Chondrocyte (in vitro differentiated cells): Measurements from ENCODE around the gene CCL16. TPM values are rescaled to one million over a fixed set of nuclear protein-coding genes. Genes with fewer than 3 reads are reported as not detected.

Experiments
- DNase-seq: peaks from one replicate; pipeline ENCODE4 v3.0.0; 2021; ENCODE audit warnings: mixed read lengths, low spot score
- H3K27ac Mint-ChIP-seq: one replicate; pipeline ENCODE4 v1.8.0; 2021; ENCODE audit warnings: mild to moderate bottlenecking, moderate library complexity, mixed read lengths; ENCODE audit not compliant: unreplicated experiment
- H3K27me3 Mint-ChIP-seq: 2 replicates; pipeline ENCODE4 v1.8.0; 2021; ENCODE audit warnings: low read depth, mixed read lengths
- H3K36me3 Mint-ChIP-seq: 2 replicates; pipeline ENCODE4 v1.8.0; 2021; ENCODE audit warnings: low read depth, mixed read lengths
- H3K4me1 Mint-ChIP-seq: 2 replicates; pipeline ENCODE4 v1.8.0; 2021; ENCODE audit warnings: low read depth, mild to moderate bottlenecking, mixed read lengths
- H3K4me3 Mint-ChIP-seq: one replicate; pipeline ENCODE4 v1.8.0; 2021; ENCODE audit warnings: mild to moderate bottlenecking, moderate library complexity, mixed read lengths; ENCODE audit not compliant: unreplicated experiment
- H3K9me3 Mint-ChIP-seq: 2 replicates; pipeline ENCODE4 v1.8.0; 2021; ENCODE audit warnings: low read depth, mixed read lengths
- CTCF ChIP-seq: fragments of 200-600 bp; sonication (generic); IDR thresholded peaks from 2 replicates; pipeline ENCODE4 v1.5.0; 2021; ENCODE audit warnings: antibody characterized with exemption, mild to moderate bottlenecking, moderate library complexity
- total RNA-seq: library from RNA; stranded (reverse); gene quantifications from 3 replicates; pipeline ENCODE4 v1.2.1, GENCODE V29; 2021

Gene CCL16
- total RNA-seq, 1 donor from 2014 or later: not detected

DNA sequence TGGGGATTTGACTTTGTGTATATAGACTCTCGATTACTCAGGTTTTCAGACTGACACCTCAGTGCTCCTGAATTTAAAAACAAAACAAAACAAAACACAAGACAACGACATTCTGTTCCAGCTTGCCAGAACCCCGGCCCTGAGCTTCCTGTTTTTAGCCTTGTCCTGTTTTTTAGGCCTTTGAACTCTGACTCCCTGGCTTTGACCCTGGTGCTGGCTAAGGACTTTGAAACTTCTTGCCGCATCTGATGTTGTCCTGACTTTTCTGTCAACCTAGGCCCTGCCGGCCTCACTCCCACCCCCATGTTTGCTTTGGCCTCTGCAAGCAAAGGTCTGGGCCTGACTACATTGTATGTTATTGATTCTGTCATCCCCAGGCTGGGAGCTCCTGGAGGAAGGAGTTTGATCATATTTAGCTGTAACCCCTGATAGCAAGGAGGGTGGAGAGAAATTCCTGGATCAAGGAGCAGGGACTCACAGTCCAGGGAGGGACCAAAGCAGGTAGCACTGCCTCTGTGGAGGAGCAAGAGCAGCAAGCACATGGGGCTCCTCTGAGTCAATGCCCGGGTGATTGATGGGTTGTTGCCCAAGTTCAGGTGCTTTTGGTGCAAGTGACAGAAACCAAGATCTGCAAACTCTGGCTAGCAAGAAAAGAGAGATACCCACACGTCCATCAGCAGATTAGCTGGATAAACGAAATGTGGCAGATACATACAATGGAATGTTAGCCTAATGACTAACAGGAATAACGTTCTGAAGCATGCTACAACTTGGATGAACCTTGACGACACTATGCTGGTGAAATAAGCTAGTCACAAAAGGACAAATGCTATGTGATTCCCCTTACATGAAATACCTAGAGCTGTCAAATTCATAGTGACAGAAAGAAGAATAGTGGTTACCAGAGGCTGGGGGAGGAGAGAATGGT, 7.7 kb downstream of the CCL16 start:
- Mint-ChIP-seq H3K36me3 (no peaks in the 10 kb centered on the region), H3K4me3 (no peak overlapping the region), H3K9me3 (no peaks in the 10 kb centered on the region), H3K4me1 (peaks cover 11% of the 10 kb centered on the region), H3K27me3 (peaks cover 1% of the 10 kb centered on the region), H3K27ac (peak overlapping the region; percentile 39)
- no peak for TF ChIP-seq CTCF
- DNase-seq: no peak

GRCh38 chr17:35972945-35973332, 8.4 kb downstream of the CCL16 start:
- TF ChIP-seq CTCF: no peak
- Mint-ChIP-seq H3K36me3 (no peaks in the 10 kb centered on the region), H3K4me1 (peaks cover 11% of the 10 kb centered on the region), H3K9me3 (no peaks in the 10 kb centered on the region), H3K27me3 (peaks cover 3% of the 10 kb centered on the region), H3K27ac (no peak overlapping the region), H3K4me3 (no peak overlapping the region)
- no peak for DNase-seq

DNA sequence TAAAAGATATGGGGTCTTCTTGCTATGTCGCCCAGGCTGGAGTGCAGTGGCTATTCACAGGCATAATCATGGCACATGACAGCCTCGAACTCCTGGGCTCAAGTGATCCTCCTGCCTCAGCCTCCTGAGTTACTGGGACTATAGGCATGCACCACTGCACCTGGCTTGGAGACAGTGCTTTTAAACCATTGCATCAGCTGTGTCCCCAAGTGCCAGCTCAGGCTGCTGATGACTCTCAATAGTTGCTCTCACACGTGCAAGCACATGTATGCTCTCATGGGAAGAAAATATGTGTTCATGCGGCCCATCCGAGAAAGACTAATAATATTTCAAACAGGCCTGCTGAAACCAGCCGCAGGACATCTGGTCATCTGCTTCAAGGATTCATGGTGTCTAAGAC, 8.8 kb downstream of the CCL16 start:
- TF ChIP-seq CTCF: no peak
- peaks cover 4% of the 10 kb centered on the region for H3K27me3 Mint-ChIP-seq
- H3K9me3 Mint-ChIP-seq: no peaks in the 10 kb centered on the region
- no peaks in the 10 kb centered on the region for H3K36me3 Mint-ChIP-seq
- H3K4me1 Mint-ChIP-seq: peaks cover 11% of the 10 kb centered on the region
- DNase-seq: no peak
- no peak overlapping the region for H3K27ac Mint-ChIP-seq
- no peak overlapping the region for H3K4me3 Mint-ChIP-seq

GRCh38 chr17:35972066-35972465, 9.2 kb downstream of the CCL16 start:
- no peak for TF ChIP-seq CTCF
- no peaks in the 10 kb centered on the region for H3K9me3 Mint-ChIP-seq
- DNase-seq: no peak
- H3K4me3 Mint-ChIP-seq: no peak overlapping the region
- peaks cover 4% of the 10 kb centered on the region for H3K27me3 Mint-ChIP-seq
- H3K27ac Mint-ChIP-seq: no peak overlapping the region
- H3K36me3 Mint-ChIP-seq: no peaks in the 10 kb centered on the region
- H3K4me1 Mint-ChIP-seq: peaks cover 11% of the 10 kb centered on the region

DNA sequence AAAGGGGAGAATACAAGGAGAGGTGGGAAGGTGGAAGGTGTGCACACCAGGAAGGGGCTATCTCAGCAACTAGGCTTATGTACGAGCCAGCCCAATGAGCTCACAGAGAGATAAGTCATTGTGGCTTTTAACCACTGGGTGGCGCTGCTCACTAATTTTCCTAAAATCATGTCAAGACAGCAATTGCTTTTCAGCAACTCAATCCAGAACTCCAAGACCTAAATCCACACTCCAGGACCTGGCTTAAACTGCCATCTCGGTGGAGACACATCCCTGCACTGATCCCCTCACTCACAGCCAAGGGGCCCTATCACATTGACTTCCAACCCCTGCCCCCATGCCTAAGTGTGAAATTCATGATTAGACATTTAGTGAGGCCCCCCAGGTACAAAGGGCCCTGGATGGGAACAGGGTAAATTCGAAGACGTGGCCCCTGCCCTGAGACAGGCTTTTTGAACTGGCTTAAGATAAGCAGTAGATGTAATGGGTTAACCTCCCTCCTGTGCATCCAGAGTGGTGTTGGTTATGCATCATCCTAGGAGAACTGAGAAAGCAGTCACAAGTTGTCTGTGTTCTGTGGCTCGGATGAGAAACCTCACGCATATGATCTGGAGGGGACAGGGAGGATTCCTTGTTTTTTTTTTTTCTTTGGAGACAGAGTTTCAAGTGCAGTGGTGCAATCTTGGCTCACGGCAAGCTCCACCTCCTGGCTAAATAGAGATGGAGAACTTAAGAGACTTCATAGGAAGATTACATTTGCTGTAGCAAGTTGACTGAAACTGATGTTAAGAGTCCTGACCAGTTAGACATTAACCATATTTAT, 11.5 kb downstream of the CCL16 start:
- H3K27me3 Mint-ChIP-seq: peaks cover 7% of the 10 kb centered on the region
- H3K9me3 Mint-ChIP-seq: no peaks in the 10 kb centered on the region
- DNase-seq: no peak
- no peak overlapping the region for H3K4me3 Mint-ChIP-seq
- peak; percentile 89 for TF ChIP-seq CTCF
- H3K36me3 Mint-ChIP-seq: no peaks in the 10 kb centered on the region
- peaks cover 11% of the 10 kb centered on the region for H3K4me1 Mint-ChIP-seq
- no peak overlapping the region for H3K27ac Mint-ChIP-seq
